Measurements from ENCODE around the gene ZC2HC1C.

Gene ZC2HC1C

GRCh38 chr14:75069121-75069810 lies at the start of gene ZC2HC1C:
ZC2HC1C (plus strand) TSS chr14:75069641; CDS start chr14:75070574, 933 bp downstream.
- Histone ChIP-seq H3K4me3 (ENCODE audit: low read length) (peak within 1 kb of the TSS; percentile 14), H3K9ac (ENCODE audit: low read length) (peak within 1 kb of the TSS; percentile 81), H3K27me3 (ENCODE audit: control insufficient read depth, insufficient read depth, low read length) (no peaks in the 10 kb centered on the region), H3K9me3 (ENCODE audit: control insufficient read depth, low read length) (no peaks in the 10 kb centered on the region), H3K36me3 (ENCODE audit: control insufficient read depth, insufficient read depth, low read length) (no peaks in the 10 kb centered on the region), H3K4me1 (ENCODE audit: control insufficient read depth, insufficient read depth, low read length) (peaks cover 25% of the 10 kb centered on the region)

GRCh38 chr14:75022655-75023054 lies 46.8 kb upstream of the ZC2HC1C start:
- H3K36me3 ChIP-seq (ENCODE audit: control insufficient read depth, insufficient read depth, low read length), result no peaks in the 10 kb centered on the region

GRCh38 chr14:75023108-75023507 lies 46.3 kb upstream of the ZC2HC1C start:
- Histone ChIP-seq H3K4me3 (ENCODE audit: low read length) (no peak overlapping the region), H3K9me3 (ENCODE audit: control insufficient read depth, low read length) (no peaks in the 10 kb centered on the region), H3K4me1 (ENCODE audit: control insufficient read depth, insufficient read depth, low read length) (peaks cover 9% of the 10 kb centered on the region), H3K36me3 (ENCODE audit: control insufficient read depth, insufficient read depth, low read length) (no peaks in the 10 kb centered on the region), H3K9ac (ENCODE audit: low read length) (no peak overlapping the region), H3K27me3 (ENCODE audit: control insufficient read depth, insufficient read depth, low read length) (no peaks in the 10 kb centered on the region)

More at GRCh38 chr14:75022655-75023054, 46.8 kb upstream of the ZC2HC1C start:
- H3K4me1 ChIP-seq (ENCODE audit: control insufficient read depth, insufficient read depth, low read length), result peaks cover 9% of the 10 kb centered on the region
- H3K9ac ChIP-seq (ENCODE audit: low read length), result no peak overlapping the region
- H3K4me3 ChIP-seq (ENCODE audit: low read length), result no peak overlapping the region
- H3K27me3 ChIP-seq (ENCODE audit: control insufficient read depth, insufficient read depth, low read length), result no peaks in the 10 kb centered on the region
- no peaks in the 10 kb centered on the region for H3K9me3 ChIP-seq (ENCODE audit: control insufficient read depth, low read length)

GRCh38 chr14:75025082-75025481 lies 44.4 kb upstream of the ZC2HC1C start:
- Histone ChIP-seq H3K36me3 (ENCODE audit: control insufficient read depth, insufficient read depth, low read length) (no peaks in the 10 kb centered on the region), H3K9me3 (ENCODE audit: control insufficient read depth, low read length) (no peaks in the 10 kb centered on the region), H3K9ac (ENCODE audit: low read length) (no peak overlapping the region), H3K27me3 (ENCODE audit: control insufficient read depth, insufficient read depth, low read length) (no peaks in the 10 kb centered on the region), H3K4me3 (ENCODE audit: low read length) (no peak overlapping the region), H3K4me1 (ENCODE audit: control insufficient read depth, insufficient read depth, low read length) (peaks cover 9% of the 10 kb centered on the region)

- Histone ChIP-seq H3K9me3 (ENCODE audit: control insufficient read depth, low read length) (no peaks in the 10 kb centered on the region), H3K4me3 (ENCODE audit: low read length) (no peak overlapping the region), H3K9ac (ENCODE audit: low read length) (no peak overlapping the region), H3K27me3 (ENCODE audit: control insufficient read depth, insufficient read depth, low read length) (no peaks in the 10 kb centered on the region), H3K4me1 (ENCODE audit: control insufficient read depth, insufficient read depth, low read length) (peaks cover 9% of the 10 kb centered on the region), H3K36me3 (ENCODE audit: control insufficient read depth, insufficient read depth, low read length) (no peaks in the 10 kb centered on the region)
Measured at GRCh38 chr14:75025876-75026275, 43.6 kb upstream of the ZC2HC1C start.

- H3K36me3 ChIP-seq (ENCODE audit: control insufficient read depth, insufficient read depth, low read length), result no peaks in the 10 kb centered on the region
- no peak overlapping the region for H3K4me3 ChIP-seq (ENCODE audit: low read length)
- no peaks in the 10 kb centered on the region for H3K9me3 ChIP-seq (ENCODE audit: control insufficient read depth, low read length)
- no peaks in the 10 kb centered on the region for H3K27me3 ChIP-seq (ENCODE audit: control insufficient read depth, insufficient read depth, low read length)
- H3K4me1 ChIP-seq (ENCODE audit: control insufficient read depth, insufficient read depth, low read length), result peaks cover 3% of the 10 kb centered on the region
- H3K9ac ChIP-seq (ENCODE audit: low read length), result no peak overlapping the region
Measured at GRCh38 chr14:75030147-75030546, 39.3 kb upstream of the ZC2HC1C start.

- Histone ChIP-seq H3K9ac (ENCODE audit: low read length) (no peak overlapping the region), H3K4me1 (ENCODE audit: control insufficient read depth, insufficient read depth, low read length) (no peaks in the 10 kb centered on the region), H3K9me3 (ENCODE audit: control insufficient read depth, low read length) (no peaks in the 10 kb centered on the region), H3K27me3 (ENCODE audit: control insufficient read depth, insufficient read depth, low read length) (no peaks in the 10 kb centered on the region), H3K36me3 (ENCODE audit: control insufficient read depth, insufficient read depth, low read length) (no peaks in the 10 kb centered on the region), H3K4me3 (ENCODE audit: low read length) (no peak overlapping the region)
Measured at GRCh38 chr14:75032939-75033338, 36.5 kb upstream of the ZC2HC1C start.

GRCh38 chr14:75040507-75040906 lies 28.9 kb upstream of the ZC2HC1C start:
- no peaks in the 10 kb centered on the region for H3K27me3 ChIP-seq (ENCODE audit: control insufficient read depth, insufficient read depth, low read length)
- no peaks in the 10 kb centered on the region for H3K36me3 ChIP-seq (ENCODE audit: control insufficient read depth, insufficient read depth, low read length)
- H3K9ac ChIP-seq (ENCODE audit: low read length), result no peak overlapping the region
- H3K4me1 ChIP-seq (ENCODE audit: control insufficient read depth, insufficient read depth, low read length), result peaks cover 15% of the 10 kb centered on the region
- no peaks in the 10 kb centered on the region for H3K9me3 ChIP-seq (ENCODE audit: control insufficient read depth, low read length)
- H3K4me3 ChIP-seq (ENCODE audit: low read length), result no peak overlapping the region

GRCh38 chr14:75040959-75041358 lies 28.5 kb upstream of the ZC2HC1C start:
- no peaks in the 10 kb centered on the region for H3K36me3 ChIP-seq (ENCODE audit: control insufficient read depth, insufficient read depth, low read length)

GRCh38 chr14:75041613-75042012 lies 27.8 kb upstream of the ZC2HC1C start:
- H3K4me3 ChIP-seq (ENCODE audit: low read length), result no peak overlapping the region
- H3K36me3 ChIP-seq (ENCODE audit: control insufficient read depth, insufficient read depth, low read length), result no peaks in the 10 kb centered on the region
- H3K9ac ChIP-seq (ENCODE audit: low read length), result peak overlapping the region; percentile 11
- no peaks in the 10 kb centered on the region for H3K27me3 ChIP-seq (ENCODE audit: control insufficient read depth, insufficient read depth, low read length)
- H3K9me3 ChIP-seq (ENCODE audit: control insufficient read depth, low read length), result no peaks in the 10 kb centered on the region
- H3K4me1 ChIP-seq (ENCODE audit: control insufficient read depth, insufficient read depth, low read length), result peaks cover 15% of the 10 kb centered on the region

More at GRCh38 chr14:75040959-75041358, 28.5 kb upstream of the ZC2HC1C start:
- Histone ChIP-seq H3K4me1 (ENCODE audit: control insufficient read depth, insufficient read depth, low read length) (peaks cover 15% of the 10 kb centered on the region), H3K4me3 (ENCODE audit: low read length) (no peak overlapping the region), H3K9ac (ENCODE audit: low read length) (no peak overlapping the region), H3K27me3 (ENCODE audit: control insufficient read depth, insufficient read depth, low read length) (no peaks in the 10 kb centered on the region), H3K9me3 (ENCODE audit: control insufficient read depth, low read length) (no peaks in the 10 kb centered on the region)

- peak overlapping the region; percentile 11 for H3K9ac ChIP-seq (ENCODE audit: low read length)
- no peak overlapping the region for H3K4me3 ChIP-seq (ENCODE audit: low read length)
- no peaks in the 10 kb centered on the region for H3K9me3 ChIP-seq (ENCODE audit: control insufficient read depth, low read length)
- H3K36me3 ChIP-seq (ENCODE audit: control insufficient read depth, insufficient read depth, low read length), result no peaks in the 10 kb centered on the region
- H3K27me3 ChIP-seq (ENCODE audit: control insufficient read depth, insufficient read depth, low read length), result no peaks in the 10 kb centered on the region
- H3K4me1 ChIP-seq (ENCODE audit: control insufficient read depth, insufficient read depth, low read length), result peaks cover 15% of the 10 kb centered on the region
Measured at GRCh38 chr14:75042035-75042434, 27.4 kb upstream of the ZC2HC1C start.

GRCh38 chr14:75044322-75044721 lies 25.1 kb upstream of the ZC2HC1C start:
- Histone ChIP-seq H3K9ac (ENCODE audit: low read length) (no peak overlapping the region), H3K4me3 (ENCODE audit: low read length) (no peak overlapping the region), H3K36me3 (ENCODE audit: control insufficient read depth, insufficient read depth, low read length) (no peaks in the 10 kb centered on the region), H3K4me1 (ENCODE audit: control insufficient read depth, insufficient read depth, low read length) (peaks cover 15% of the 10 kb centered on the region), H3K9me3 (ENCODE audit: control insufficient read depth, low read length) (no peaks in the 10 kb centered on the region), H3K27me3 (ENCODE audit: control insufficient read depth, insufficient read depth, low read length) (no peaks in the 10 kb centered on the region)
